Lung (tissue), 12 donors: Measurements from ENCODE around the gene FAAP20. TPM values are rescaled to one million over a fixed set of nuclear protein-coding genes. Genes with fewer than 3 reads are reported as not detected.
A peak's percentile ranks its signal among the peaks of the same experiment; 100 is the strongest.

Experiments used
- ATAC-seq: fragments of 200-7000 bp; cut with Tn5 transposase; one replicate; pipeline ENCODE4 v1.9.1; 2020; ENCODE audit warnings: moderate number of reproducible peaks; ENCODE audit not compliant: insufficient read depth, low FRiP score
- DNase-seq, 3 donors: peaks; one replicate each; pipeline ENCODE4 v3.0.0-alpha.2; 2013 to 2017
- H3K27ac ChIP-seq, 2 donors: one replicate each; pipeline ENCODE4 v1.5.1; 2013; ENCODE audit warnings: mild to moderate bottlenecking in 2 of 2, moderate library complexity in 2 of 2, control low read depth in 1 of 2, inconsistent platforms in 1 of 2, low read depth in 1 of 2, low read length in 1 of 2
- H3K27me3 ChIP-seq, 3 donors: one replicate each; pipeline ENCODE4 v1.5.1; 2013; ENCODE audit warnings: low read length in 2 of 3; ENCODE audit not compliant: control insufficient read depth in 3 of 3, insufficient read depth in 3 of 3
- H3K36me3 ChIP-seq, 4 donors: one replicate each; pipeline ENCODE4 v1.5.1; 2013; ENCODE audit warnings: low read length in 4 of 4, mild to moderate bottlenecking in 1 of 4, moderate library complexity in 1 of 4; ENCODE audit not compliant: control insufficient read depth in 4 of 4, insufficient read depth in 4 of 4
- H3K4me1 ChIP-seq, 5 donors: one replicate each; pipeline ENCODE4 v1.5.1; 2013; ENCODE audit warnings: low read length in 5 of 5, mild to moderate bottlenecking in 2 of 5, moderate library complexity in 1 of 5; ENCODE audit not compliant: control insufficient read depth in 5 of 5, insufficient read depth in 5 of 5
- H3K4me3 ChIP-seq: one replicate; pipeline ENCODE4 v1.5.1; 2013; ENCODE audit warnings: mild to moderate bottlenecking, control low read depth, moderate library complexity
- H3K9ac ChIP-seq, 2 donors: one replicate each; pipeline ENCODE4 v1.5.1; 2013; ENCODE audit warnings: low read length in 2 of 2, control low read depth in 1 of 2; ENCODE audit not compliant: insufficient read depth in 1 of 2
- H3K9me3 ChIP-seq, 4 donors: one replicate each; pipeline ENCODE4 v1.5.1; 2013; ENCODE audit warnings: low read length in 3 of 4, mild to moderate bottlenecking in 1 of 4, moderate library complexity in 1 of 4; ENCODE audit not compliant: control insufficient read depth in 4 of 4, insufficient read depth in 3 of 4
- CTCF ChIP-seq: IDR thresholded peaks from 2 replicates; pipeline ENCODE4 v1.5.1; 2012; ENCODE audit warnings: mild to moderate bottlenecking; ENCODE audit errors: control extremely low read depth, extremely low read depth
- WGBS, 2 donors: extraction: QIAGEN DNeasy Blood & Tissue Kit; methylation state at CpG; one replicate each; pipeline ENCODE4 v1.1.7; 2013; 5-methylcytosine and 5-hydroxymethylcytosine counted together
- polyA plus RNA-seq, 2 donors: library from polyadenylated mRNA; stranded (reverse); fragments of 200-250 nt; gene quantifications; one replicate each; pipeline ENCODE4 v1.2.1, GENCODE V29; 2013
- total RNA-seq, 2 donors: library from RNA; depleted of rRNA in 1 of 2; stranded (reverse); fragments of >200 nt in 1 of 2; gene quantifications; one replicate each; pipeline ENCODE4 v1.2.1, GENCODE V29; 2014 to 2021
- donor health status: control.
- donor health status: control.
- donor health status: Bipolar disorder and iron deficiency.
- donor health status: healthy.
- donor health status: DM: yes; HTN: yes; CAD: no.

FAAP20 gene
- total and polyA plus RNA-seq, 4 donors, result 16.8 to 87.9 (median 68.4) TPM

DNA sequence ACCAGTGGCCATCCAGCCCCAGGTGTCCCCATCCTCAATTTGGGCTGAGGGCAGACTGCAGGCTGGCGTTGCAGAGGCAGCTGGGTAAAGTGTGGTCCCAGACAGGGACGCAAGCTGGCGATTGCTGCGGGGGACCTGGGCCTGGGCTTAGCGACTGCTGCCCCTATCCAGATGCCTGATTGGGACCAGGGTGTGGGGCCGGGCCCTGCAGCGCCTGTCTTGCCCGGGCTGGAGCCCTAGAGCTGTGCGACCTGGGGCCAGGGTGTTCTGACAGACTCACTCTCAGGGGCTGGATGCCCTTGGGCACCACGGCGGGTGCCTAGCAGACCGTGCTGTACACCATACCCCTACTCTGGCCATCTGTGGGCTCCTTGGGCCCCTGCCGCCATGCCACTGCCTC, 16.2 kb upstream of the FAAP20 start:
- TF ChIP-seq CTCF, result no peak
- DNase-seq (no peak), ATAC-seq (no peak)
- H3K36me3 ChIP-seq, result no peaks in the 10 kb centered on the region
- no peaks in the 10 kb centered on the region for H3K27me3 ChIP-seq
- no peak overlapping the region for H3K4me3 ChIP-seq
- H3K27ac ChIP-seq, result peak overlapping the region in 1 of 2 donors; percentile 41
- H3K4me1 ChIP-seq, result peaks cover 16 to 69% (median 35%) of the 10 kb centered on the region in 5 donors
- 89 to 96% methylated on average over 13 of the region's 13 CpGs for WGBS, 2 donors
- no peaks in the 10 kb centered on the region for H3K9me3 ChIP-seq
- H3K9ac ChIP-seq, result no peak overlapping the region

DNA sequence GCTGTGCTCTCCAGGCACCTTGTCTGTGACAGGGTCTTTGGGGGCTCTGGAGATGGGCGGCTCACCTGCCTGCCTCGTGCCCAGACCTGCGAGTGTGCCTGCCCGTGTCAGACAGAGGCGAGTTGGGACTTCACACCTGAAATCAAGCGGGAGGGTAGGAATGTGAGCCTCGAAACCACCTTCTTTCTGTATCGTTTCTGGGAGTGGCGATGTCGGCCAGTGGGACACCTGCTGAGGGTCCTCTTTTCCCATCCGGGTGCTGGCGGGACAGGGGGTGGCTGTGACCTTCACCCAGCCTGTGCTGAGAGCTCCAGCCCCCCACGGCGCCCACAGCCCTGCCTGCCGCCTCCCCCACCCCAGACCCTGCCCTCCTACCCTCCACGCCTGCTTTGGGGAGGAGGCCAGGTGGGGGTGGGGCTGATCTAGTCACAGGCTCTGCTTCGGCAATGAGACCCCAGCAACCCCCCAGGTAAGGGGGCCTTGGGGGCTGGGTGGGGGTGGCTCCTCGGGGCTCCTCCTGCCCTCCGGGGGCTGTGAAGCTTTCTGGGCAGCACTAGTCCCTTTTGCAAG, 15.6 kb upstream of the FAAP20 start:
- 76 to 86% methylated on average over 16 to 19 of the region's 19 CpGs for WGBS, 2 donors
- no peak for DNase-seq
- H3K9ac ChIP-seq, result no peak overlapping the region
- no peaks in the 10 kb centered on the region for H3K27me3 ChIP-seq
- no peak for TF ChIP-seq CTCF
- peak overlapping the region in 1 of 2 donors; percentile 79 for H3K27ac ChIP-seq
- H3K4me3 ChIP-seq, result no peak overlapping the region
- ATAC-seq, result no peak
- peaks cover 16 to 74% (median 40%) of the 10 kb centered on the region in 5 donors for H3K4me1 ChIP-seq
- no peaks in the 10 kb centered on the region for H3K36me3 ChIP-seq
- no peaks in the 10 kb centered on the region for H3K9me3 ChIP-seq

DNA sequence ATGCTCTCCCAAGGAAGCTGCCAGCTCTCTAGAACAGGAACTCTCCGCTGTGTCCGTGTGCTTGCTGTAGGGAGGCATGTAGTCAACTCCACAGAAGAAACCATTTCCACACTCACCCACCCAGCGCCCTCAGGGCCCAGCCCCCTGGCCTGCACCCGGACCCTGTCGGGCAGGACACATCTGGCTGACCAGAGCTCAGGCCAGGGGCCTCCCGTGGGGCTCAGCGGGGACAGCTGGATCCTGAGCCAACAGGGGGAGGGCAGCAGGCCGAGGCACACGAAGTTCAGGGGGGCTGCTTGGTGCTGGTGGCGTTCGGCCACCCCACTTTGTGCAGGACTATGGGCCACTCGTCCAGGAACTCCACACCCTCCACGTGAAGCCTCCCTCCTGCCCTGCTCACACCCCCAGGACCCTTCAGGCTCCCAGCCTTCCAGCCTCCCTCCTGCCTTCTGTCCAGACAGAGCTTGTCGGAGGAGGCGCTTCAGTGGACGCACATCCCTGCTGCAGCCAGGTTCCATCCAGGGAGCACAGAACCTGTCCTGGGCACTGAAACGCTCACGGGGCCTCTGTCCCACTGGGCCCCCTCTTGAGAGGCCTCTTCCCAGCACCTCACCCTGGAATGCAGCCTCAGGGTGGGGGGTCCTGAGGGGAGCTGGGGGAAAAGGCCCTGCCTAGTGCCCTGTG, 15.0 kb upstream of the FAAP20 start:
- Histone ChIP-seq H3K27ac (peak overlapping the region in 1 of 2 donors; percentile 79), H3K4me3 (no peak overlapping the region), H3K4me1 (peaks cover 10 to 70% (median 36%) of the 10 kb centered on the region in 5 donors), H3K27me3 (no peaks in the 10 kb centered on the region), H3K9ac (no peak overlapping the region), H3K9me3 (no peaks in the 10 kb centered on the region), H3K36me3 (no peaks in the 10 kb centered on the region)
- DNase-seq, result no peak
- no peak for ATAC-seq
- 71 to 74% methylated on average over 18 of the region's 18 CpGs for WGBS, 2 donors
- TF ChIP-seq CTCF, result no peak
